8988T (cell line): Measurements from ENCODE around the gene GAS5.
"Not testable (repeated sequence)": the region's sequence is repeated elsewhere in the genome, so short reads cannot be mapped to it uniquely, and the experiment has no call there.

Experiments
- DNase-seq: peaks from one replicate; pipeline ENCODE4 v3.0.0; 2011

GAS5 gene

DNA sequence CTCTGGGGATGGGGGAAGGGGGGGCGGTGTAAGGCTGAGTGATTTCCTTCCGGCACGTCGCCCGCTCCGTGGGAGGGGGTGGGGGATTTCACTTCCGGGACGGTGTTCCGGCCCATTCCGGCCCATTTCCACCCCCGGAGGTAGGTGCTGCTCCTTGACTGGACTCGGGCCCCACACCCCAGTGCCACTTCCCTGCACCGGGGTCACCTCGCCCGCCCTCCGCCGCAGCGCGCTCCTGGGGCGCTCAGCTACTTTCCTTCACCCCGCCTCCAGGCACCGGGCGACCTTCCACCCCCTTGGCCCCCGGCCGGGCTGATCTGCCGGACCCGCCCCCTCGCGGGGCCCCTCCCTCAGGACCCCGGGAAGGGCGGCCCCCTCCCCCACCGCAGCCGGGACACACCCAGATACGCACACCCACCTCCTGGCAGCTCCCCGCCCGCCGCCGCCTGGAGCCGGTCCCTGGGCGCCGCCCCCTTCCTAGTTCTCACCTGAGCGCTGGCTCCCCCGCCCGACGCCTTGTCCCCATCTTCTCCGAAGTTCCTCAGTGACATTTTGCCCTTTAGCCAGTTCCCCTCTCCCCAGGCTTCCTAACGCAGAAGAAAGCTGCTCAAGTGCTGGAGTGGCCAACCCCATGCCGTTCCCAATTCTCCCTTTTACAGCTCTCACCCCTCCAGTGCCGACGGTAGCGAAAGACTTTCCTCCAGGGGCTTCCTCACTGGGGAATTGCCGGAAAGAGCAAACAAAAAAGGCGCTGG is 654 bp upstream of the GAS5 start, which contains the start of gene ZBTB37:
ZBTB37 (plus strand) TSS at position 115 of the 755 bp plus-strand sequence. CDS start 1,846 bp downstream, outside the sequence.
- DNase-seq, result peak; percentile 60

- no peak for DNase-seq
Measured at GRCh38 chr1:173867141-173867752, 542 bp downstream of the GAS5 start.

DNA sequence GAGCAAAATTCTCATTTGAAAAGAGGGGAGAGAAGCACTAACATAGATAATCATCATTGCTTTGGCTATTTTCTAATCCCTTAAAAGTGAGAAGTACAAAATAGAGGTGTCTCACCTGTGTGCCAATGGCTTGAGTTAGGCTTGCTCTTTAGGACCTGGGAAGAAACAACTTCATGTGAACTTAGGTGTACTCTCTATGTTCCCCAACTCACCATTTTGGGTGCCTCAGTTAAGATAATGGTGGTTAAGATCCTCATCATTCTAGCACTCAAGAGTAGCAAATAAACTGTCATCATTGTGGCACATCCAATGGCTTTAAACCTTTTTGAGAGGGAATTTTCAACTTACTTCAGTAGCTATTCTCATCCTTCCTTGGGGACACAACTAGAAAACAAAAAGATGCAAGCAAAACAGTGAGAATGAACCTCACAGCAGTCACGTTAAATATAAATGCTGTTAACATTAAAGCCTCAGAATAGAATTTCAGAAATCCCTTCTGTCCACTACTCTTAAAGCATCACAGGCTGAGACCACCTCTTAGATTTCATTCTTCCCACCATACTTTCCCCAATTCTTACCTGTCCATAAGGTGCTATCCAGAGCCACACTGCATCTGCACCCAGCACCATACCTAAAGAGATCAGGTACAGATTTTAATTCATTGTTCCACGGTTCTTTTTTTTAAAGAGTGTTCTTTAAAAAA is 1.2 kb downstream of the GAS5 start:
- DNase-seq, result no peak

- DNase-seq, result no peak
Measured at GRCh38 chr1:173865468-173866164, 2.2 kb downstream of the GAS5 start.

DNA sequence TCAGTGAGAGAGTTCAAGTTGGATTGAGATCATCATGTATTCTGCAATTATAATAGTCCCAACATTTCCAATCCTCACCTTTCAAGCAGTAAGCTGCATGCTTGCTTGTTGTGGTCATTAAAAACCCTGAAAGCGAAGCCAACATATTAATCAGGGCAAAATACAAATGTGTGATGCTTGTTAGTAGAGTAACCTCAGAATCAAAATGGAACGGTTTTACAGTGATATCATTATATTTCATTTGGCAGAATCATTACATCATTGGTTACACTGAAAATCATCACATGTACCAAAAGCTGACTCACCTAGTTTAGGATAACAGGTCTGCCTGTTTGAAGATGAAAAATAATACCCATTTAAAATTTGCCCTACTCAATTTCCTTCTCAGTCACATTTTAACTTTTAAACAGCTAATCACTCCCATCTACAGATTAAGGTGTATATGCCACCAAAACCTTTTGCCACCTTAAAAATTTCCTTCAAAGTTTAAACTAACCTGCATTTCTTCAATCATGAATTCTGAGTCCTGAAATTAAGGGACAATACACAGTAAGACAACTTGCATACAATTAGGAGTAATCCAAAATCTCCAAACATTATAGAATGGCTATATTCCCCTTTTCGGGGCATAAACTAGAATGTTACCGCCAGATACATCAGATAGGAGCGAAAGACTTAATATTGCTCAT is 3.5 kb downstream of the GAS5 start:
- no peak for DNase-seq

GRCh38 chr1:173863224-173864161 is 4.3 kb downstream of the GAS5 start:
- no peak for DNase-seq

- no peak for DNase-seq
Measured at GRCh38 chr1:173862769-173863223, 5.0 kb downstream of the GAS5 start.

DNA sequence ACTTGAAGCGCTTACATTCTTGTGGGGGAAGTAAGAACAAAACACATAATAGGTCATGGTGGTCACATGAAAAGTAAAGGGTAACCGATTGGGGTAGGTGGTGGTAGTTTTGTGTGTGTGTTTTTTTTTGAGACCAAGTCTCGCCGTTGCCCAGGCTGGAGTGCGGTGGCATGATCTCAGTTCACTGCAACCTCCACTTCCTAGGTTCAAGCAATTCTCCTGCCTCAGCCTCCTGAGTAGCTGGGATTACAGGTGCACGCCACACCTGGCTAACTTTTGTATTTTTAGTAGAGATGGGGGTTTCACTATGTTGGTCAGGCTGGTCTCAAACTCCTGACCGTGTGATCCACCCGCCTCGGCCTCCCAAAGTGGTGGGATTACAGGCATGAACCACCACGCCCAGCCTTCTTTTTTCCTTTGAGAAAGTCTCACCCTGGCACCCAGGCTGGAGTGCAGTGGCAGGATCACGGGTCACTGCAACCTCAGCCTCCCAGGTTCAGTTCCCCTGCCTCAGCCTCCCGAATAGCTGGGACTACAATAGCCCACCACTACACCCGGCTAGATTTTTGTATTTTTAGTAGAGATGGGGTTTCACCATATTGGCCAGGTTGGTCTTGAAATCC is 5.5 kb downstream of the GAS5 start:
- not testable (repeated sequence) for DNase-seq

- DNase-seq, result no peak
Measured at GRCh38 chr1:173861731-173862145, 6.1 kb downstream of the GAS5 start.

DNA sequence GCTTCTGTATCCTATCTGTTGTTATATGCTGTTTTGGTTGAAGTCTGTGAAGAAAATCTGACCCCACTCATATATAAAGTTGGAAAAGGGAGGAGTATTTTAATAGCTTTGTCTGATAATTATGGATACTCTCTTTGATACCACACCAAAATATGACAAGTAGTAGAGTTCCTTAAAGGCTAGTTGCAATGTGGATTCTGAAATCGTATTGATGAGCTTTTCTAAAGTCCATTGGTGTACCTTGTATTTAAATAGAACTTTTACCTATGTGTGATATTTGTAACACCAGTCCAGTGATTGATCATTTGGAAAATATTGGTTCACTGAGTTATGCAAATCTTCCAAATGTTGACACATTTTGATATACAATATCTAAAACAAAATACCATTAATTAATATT is 7.7 kb downstream of the GAS5 start:
- DNase-seq, result no peak

DNA sequence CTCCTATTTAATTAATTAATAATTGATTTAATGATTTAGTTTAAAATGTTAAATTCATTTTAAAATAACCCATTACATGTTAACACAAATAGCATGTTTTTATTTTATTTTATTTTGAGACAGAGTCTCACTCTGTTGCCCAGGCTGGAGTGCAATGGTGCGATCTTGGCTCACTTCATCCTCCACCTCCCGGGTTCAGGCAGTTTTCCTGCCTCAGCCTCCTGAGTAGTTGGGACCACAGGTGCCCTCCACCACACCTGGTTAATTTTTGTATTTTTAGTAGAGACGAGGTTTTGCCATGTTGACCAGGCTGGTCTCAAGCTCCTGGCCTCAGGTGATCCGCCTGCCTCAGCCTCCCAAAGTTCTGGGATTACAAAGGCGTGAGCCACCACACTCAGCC is 8.2 kb downstream of the GAS5 start:
- not testable (repeated sequence) for DNase-seq

DNA sequence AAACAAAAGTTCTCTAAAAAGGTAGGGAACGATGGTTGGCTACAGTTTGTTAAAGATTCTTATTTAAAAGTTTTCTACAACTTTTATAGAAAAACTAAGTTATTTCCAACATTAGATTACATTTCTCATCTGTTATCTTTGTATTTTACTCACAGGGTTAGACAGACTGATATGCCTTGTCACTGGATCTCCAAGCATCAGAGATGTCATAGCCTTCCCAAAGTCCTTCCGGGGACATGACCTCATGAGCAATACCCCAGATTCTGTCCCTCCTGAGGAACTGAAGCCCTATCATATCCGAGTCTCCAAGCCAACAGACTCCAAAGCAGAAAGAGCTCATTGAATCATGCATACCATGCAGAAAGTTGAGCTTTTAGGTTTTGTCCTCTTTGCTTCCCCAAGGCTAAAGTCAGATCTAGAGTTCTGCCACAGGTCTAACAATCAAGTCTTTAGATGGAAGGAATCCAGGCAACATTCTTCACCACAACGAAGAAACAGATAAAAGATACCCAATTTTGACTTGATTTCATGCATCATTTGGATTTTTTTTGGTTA is 10.3 kb downstream of the GAS5 start:
- DNase-seq, result no peak

- no peak for DNase-seq
Measured at GRCh38 chr1:173856903-173857302, 10.9 kb downstream of the GAS5 start.

GRCh38 chr1:173856014-173856413 is 11.8 kb downstream of the GAS5 start:
- DNase-seq, result no peak

DNA sequence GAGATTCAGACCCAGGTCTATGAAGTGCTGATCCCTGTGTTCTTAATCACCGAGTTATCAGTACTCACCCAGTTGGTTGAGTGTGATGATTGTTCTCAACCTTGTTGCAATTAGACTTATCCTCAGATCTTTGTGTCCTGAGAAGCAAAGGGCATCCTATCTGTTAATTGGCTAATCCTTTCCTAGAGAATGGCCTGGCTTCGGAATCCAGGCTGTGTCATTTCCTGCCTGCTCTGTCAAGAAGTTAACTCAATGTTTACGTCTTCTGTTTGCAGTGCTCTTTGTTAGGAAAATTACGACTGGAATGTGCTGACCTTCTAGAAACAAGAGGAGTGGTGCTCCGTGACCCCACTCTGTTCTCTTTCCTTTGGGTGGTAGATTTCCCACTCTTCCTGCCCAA is 14.7 kb downstream of the GAS5 start:
- DNase-seq, result no peak

DNA sequence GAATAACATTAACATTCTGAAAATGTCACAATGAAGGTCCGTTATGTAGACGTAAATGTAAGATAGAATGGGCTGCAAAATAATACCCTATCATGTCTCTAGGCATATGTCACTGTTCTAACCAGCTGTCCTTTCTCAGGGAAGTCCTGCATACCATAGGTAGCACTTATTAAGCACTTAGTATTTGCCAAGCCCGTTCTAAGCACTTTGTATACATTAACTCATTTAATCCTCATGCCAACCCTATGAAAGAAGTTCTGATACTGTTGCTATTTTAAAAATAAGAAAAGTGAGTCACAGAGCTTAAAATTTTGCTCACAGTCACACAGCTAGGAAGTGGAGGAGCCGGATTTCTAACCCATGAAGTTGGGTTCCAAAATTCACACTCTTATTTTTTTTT is 15.7 kb downstream of the GAS5 start:
- no peak for DNase-seq

DNA sequence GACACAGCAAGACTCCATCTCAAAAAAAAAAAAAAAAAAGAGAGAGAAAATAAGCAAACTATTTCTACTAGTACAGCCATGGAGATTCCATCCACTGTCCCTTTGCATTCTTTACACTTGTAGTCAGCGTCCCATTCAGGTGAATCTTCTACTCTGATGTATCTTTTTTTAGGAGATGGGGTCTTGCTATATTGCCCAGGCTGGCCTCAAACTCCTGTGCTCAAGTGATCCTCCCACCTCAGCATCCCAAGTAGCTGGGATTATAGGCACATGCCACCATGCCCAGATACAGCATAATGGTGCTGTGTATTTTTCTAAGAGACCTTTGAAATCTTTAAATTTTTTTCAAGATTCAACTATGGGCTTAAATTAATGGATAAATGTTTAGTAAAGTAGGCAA is 35.0 kb downstream of the GAS5 start:
- no peak for DNase-seq

DNA sequence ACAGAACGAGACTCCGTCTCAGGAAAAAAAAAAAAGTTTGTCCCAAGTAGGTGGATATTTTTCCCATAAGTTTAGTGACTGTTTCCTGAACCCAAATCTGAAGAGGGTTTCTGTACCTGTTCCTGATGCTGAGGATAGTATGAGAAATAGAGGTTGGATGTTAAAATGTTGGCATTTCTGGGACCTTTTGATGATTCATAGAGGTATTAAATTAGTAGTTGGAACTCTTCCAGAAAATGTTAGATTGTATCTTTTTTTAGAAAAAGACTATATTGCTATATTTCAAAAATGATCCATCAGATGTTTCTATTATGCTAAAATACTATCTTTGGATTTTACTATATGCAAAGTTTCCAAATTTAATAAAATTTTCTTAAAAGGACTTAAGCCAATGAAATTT is 40.2 kb downstream of the GAS5 start:
- no peak for DNase-seq

- peak; percentile 51 for DNase-seq
Measured at GRCh38 chr1:173824315-173825081, 43.3 kb downstream of the GAS5 start, which contains the start of the genes CENPL and DARS2. Gene CENPL (minus strand): TSS chr1:173824883. CDS start chr1:173811299, 13,584 bp downstream. Gene DARS2 (plus strand): TSS chr1:173824673. CDS start chr1:173825230, 557 bp downstream.
